Lung (tissue), 12 donors: ENCODE results near the gene XRCC3. TPM values are rescaled to one million over a fixed set of nuclear protein-coding genes. Genes with fewer than 3 reads are reported as not detected.

Experiments
- ATAC-seq: fragments of 200-7000 bp; cut with Tn5 transposase; one replicate; pipeline ENCODE4 v1.9.1; 2020; ENCODE audit warnings: moderate number of reproducible peaks; ENCODE audit not compliant: insufficient read depth, low FRiP score
- DNase-seq, 3 donors: peaks; one replicate each; pipeline ENCODE4 v3.0.0-alpha.2; 2013 to 2017
- H3K27ac ChIP-seq, 2 donors: one replicate each; pipeline ENCODE4 v1.5.1; 2013; ENCODE audit warnings: mild to moderate bottlenecking in 2 of 2, moderate library complexity in 2 of 2, control low read depth in 1 of 2, inconsistent platforms in 1 of 2, low read depth in 1 of 2, low read length in 1 of 2
- H3K27me3 ChIP-seq, 3 donors: one replicate each; pipeline ENCODE4 v1.5.1; 2013; ENCODE audit warnings: low read length in 2 of 3; ENCODE audit not compliant: control insufficient read depth in 3 of 3, insufficient read depth in 3 of 3
- H3K36me3 ChIP-seq, 4 donors: one replicate each; pipeline ENCODE4 v1.5.1; 2013; ENCODE audit warnings: low read length in 4 of 4, mild to moderate bottlenecking in 1 of 4, moderate library complexity in 1 of 4; ENCODE audit not compliant: control insufficient read depth in 4 of 4, insufficient read depth in 4 of 4
- H3K4me1 ChIP-seq, 5 donors: one replicate each; pipeline ENCODE4 v1.5.1; 2013; ENCODE audit warnings: low read length in 5 of 5, mild to moderate bottlenecking in 2 of 5, moderate library complexity in 1 of 5; ENCODE audit not compliant: control insufficient read depth in 5 of 5, insufficient read depth in 5 of 5
- H3K4me3 ChIP-seq: one replicate; pipeline ENCODE4 v1.5.1; 2013; ENCODE audit warnings: mild to moderate bottlenecking, control low read depth, moderate library complexity
- H3K9ac ChIP-seq, 2 donors: one replicate each; pipeline ENCODE4 v1.5.1; 2013; ENCODE audit warnings: low read length in 2 of 2, control low read depth in 1 of 2; ENCODE audit not compliant: insufficient read depth in 1 of 2
- H3K9me3 ChIP-seq, 4 donors: one replicate each; pipeline ENCODE4 v1.5.1; 2013; ENCODE audit warnings: low read length in 3 of 4, mild to moderate bottlenecking in 1 of 4, moderate library complexity in 1 of 4; ENCODE audit not compliant: control insufficient read depth in 4 of 4, insufficient read depth in 3 of 4
- CTCF ChIP-seq: IDR thresholded peaks from 2 replicates; pipeline ENCODE4 v1.5.1; 2012; ENCODE audit warnings: mild to moderate bottlenecking; ENCODE audit errors: control extremely low read depth, extremely low read depth
- WGBS, 2 donors: extraction: QIAGEN DNeasy Blood & Tissue Kit; methylation state at CpG; one replicate each; pipeline ENCODE4 v1.1.7; 2013; 5-methylcytosine and 5-hydroxymethylcytosine counted together
- polyA plus RNA-seq, 2 donors: library from polyadenylated mRNA; stranded (reverse); fragments of 200-250 nt; gene quantifications; one replicate each; pipeline ENCODE4 v1.2.1, GENCODE V29; 2013
- total RNA-seq, 2 donors: library from RNA; depleted of rRNA in 1 of 2; stranded (reverse); fragments of >200 nt in 1 of 2; gene quantifications; one replicate each; pipeline ENCODE4 v1.2.1, GENCODE V29; 2014 to 2021
- donor health status: control.
- donor health status: control.
- donor health status: Bipolar disorder and iron deficiency.
- donor health status: healthy.
- donor health status: DM: yes; HTN: yes; CAD: no.

The XRCC3 gene
- total and polyA plus RNA-seq, 4 donors = 4.4 to 10.4 (median 6.0) TPM

GRCh38 chr14:103738701-103739451 lies 23.6 kb upstream of the XRCC3 start:
- Histone ChIP-seq H3K4me1 (peaks cover 0 to 26% (median 3%) of the 10 kb centered on the region in 5 donors), H3K4me3 (no peak overlapping the region), H3K27me3 (no peaks in the 10 kb centered on the region), H3K36me3 (peaks cover 8 to 54% (median 17%) of the 10 kb centered on the region in 4 donors), H3K9ac (no peak overlapping the region), H3K9me3 (no peaks in the 10 kb centered on the region), H3K27ac (no peak overlapping the region)
- ATAC-seq = no peak
- no peak for DNase-seq
- no peak for TF ChIP-seq CTCF
- 92 to 93% methylated on average over 34 of the region's 34 CpGs for WGBS, 2 donors

- Histone ChIP-seq H3K4me3 (no peak overlapping the region), H3K9ac (no peak overlapping the region), H3K36me3 (peaks cover 8 to 59% (median 15%) of the 10 kb centered on the region in 4 donors), H3K27ac (no peak overlapping the region), H3K27me3 (no peaks in the 10 kb centered on the region), H3K4me1 (peaks cover 0 to 26% (median 3%) of the 10 kb centered on the region in 5 donors), H3K9me3 (no peaks in the 10 kb centered on the region)
- ATAC-seq = no peak
- TF ChIP-seq CTCF = no peak
- no peak for DNase-seq
- WGBS, 2 donors = 89 to 92% methylated on average over 10 of the region's 10 CpGs
Observed at GRCh38 chr14:103738166-103738565, 22.9 kb upstream of the XRCC3 start.

- H3K9ac ChIP-seq = no peak overlapping the region
- H3K9me3 ChIP-seq = no peaks in the 10 kb centered on the region
- no peak for TF ChIP-seq CTCF
- H3K27me3 ChIP-seq = no peaks in the 10 kb centered on the region
- H3K4me1 ChIP-seq = peaks cover 0 to 26% (median 3%) of the 10 kb centered on the region in 5 donors
- H3K4me3 ChIP-seq = no peak overlapping the region
- 90 to 92% methylated on average over 16 of the region's 16 CpGs for WGBS, 2 donors
- DNase-seq = no peak
- ATAC-seq = no peak
- no peak overlapping the region for H3K27ac ChIP-seq
- peaks cover 12 to 64% (median 16%) of the 10 kb centered on the region in 4 donors for H3K36me3 ChIP-seq
Observed at GRCh38 chr14:103737432-103738045, 22.3 kb upstream of the XRCC3 start.
